ENCODE results near the gene ENAH. TPM values are rescaled to one million over a fixed set of nuclear protein-coding genes. Genes with fewer than 3 reads are reported as not detected.

ENAH gene
- total and polyA plus RNA-seq, 9 of the 15 experiments (the other 6 are each of a cell fraction or from before 2014, with no cell fraction given), result 0.03 to 1.2 (median 0.15) TPM

DNA sequence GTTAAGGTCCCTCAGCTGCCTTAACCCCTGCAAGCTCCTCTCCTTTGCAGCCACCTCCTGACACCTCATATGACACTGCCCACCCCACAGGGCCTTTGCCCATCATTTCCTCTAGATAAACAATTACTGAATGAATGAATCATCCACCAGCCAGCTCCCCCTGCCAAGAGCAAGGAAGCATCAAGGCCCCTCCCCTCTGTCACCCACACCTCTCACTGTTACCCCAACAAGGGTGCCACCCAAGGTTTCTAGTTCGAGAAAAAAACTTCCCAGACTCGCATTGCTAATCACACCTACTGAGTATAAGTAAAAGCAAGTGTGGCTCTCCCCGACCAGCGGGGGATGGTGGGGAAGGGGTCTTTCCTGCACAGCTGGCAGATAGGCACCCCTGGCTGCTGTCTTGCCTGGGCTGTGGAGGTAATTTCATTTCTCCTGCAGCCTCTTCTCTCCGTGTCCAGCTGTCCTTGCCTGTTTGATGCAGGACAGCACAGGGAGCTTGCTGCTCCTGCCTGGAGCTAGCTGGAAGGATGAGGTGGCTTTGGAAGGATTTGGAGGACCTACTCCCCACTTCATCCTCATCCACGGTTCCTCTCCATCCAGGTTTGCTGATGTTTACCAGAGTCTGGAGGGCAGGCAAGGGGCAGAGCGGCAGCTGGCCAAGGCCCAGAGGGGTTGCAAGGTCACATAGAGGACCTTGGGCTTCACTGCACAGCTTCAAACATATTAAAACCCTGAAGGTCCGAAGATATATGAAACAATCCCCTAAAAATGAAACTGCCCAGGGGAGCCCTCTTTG is 192.0 kb downstream of the ENAH start (continued):
- TF ChIP-seq, protein P1, sequence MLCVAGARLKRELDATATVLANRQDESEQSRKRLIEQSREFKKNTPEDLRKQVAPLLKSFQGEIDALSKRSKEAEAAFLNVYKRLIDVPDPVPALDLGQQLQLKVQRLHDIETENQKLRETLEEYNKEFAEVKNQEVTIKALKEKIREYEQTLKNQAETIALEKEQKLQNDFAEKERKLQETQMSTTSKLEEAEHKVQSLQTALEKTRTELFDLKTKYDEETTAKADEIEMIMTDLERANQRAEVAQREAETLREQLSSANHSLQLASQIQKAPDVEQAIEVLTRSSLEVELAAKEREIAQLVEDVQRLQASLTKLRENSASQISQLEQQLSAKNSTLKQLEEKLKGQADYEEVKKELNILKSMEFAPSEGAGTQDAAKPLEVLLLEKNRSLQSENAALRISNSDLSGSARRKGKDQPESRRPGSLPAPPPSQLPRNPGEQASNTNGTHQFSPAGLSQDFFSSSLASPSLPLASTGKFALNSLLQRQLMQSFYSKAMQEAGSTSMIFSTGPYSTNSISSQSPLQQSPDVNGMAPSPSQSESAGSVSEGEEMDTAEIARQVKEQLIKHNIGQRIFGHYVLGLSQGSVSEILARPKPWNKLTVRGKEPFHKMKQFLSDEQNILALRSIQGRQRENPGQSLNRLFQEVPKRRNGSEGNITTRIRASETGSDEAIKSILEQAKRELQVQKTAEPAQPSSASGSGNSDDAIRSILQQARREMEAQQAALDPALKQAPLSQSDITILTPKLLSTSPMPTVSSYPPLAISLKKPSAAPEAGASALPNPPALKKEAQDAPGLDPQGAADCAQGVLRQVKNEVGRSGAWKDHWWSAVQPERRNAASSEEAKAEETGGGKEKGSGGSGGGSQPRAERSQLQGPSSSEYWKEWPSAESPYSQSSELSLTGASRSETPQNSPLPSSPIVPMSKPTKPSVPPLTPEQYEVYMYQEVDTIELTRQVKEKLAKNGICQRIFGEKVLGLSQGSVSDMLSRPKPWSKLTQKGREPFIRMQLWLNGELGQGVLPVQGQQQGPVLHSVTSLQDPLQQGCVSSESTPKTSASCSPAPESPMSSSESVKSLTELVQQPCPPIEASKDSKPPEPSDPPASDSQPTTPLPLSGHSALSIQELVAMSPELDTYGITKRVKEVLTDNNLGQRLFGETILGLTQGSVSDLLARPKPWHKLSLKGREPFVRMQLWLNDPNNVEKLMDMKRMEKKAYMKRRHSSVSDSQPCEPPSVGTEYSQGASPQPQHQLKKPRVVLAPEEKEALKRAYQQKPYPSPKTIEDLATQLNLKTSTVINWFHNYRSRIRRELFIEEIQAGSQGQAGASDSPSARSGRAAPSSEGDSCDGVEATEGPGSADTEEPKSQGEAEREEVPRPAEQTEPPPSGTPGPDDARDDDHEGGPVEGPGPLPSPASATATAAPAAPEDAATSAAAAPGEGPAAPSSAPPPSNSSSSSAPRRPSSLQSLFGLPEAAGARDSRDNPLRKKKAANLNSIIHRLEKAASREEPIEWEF (CRISPR knock-in tag; IDR thresholded peaks at IDR 0.05), result no peak

DNA sequence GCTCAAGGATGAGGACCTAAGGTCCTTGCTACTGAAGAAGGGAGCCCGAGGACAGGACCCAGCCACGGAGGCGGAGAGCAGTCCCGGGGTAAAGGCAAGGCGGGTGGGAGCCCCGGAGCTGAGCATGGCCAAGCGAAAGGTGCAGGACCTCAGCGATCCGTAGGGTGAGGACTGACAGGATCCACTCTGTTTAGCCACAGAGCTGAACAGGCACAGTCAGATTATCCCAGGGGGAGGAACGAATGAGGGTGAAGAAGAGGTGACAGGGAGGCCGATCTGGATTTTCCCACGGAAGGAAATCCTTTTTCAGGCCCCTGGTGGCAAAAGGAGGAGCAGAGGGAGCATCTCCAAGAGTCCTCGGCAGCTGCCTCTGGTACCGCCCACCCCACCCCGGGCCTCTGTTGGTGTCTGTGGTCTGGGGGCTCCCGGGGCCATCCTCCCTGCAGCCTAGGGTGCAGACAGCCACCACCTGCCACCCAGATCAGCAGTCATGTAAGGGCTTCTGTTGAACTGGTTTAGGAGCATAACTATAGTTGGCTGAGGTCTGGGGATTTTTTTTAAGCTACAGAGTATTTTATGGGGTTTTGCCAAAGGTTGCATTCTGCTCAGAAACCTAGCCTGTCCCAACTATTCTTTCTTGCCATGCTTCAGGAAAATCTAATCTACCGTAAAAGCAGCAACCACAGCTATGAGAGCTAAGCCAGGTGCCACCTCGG is 192.7 kb downstream of the ENAH start:
- 29% methylated on average over 18 of the region's 18 CpGs for WGBS (ENCODE audit: insufficient coverage, low coverage, missing lambda C conversion rate)
- Histone ChIP-seq H3K79me2 (ENCODE audit: control insufficient read depth, insufficient read depth, low read length) (no peaks in the 10 kb centered on the region), H4K20me1 (replicated peaks; ENCODE audit: control insufficient read depth, insufficient read depth, low read length) (peaks cover 4% of the 10 kb centered on the region; the same call in 1 of the 2 replicates), H3K9me1 (ENCODE audit: control insufficient read depth, insufficient read depth, low read length) (no peaks in the 10 kb centered on the region), H3K9me3 (replicated peaks; ENCODE audit: control insufficient read depth, insufficient read depth, low read depth, low read length) (no peaks in the 10 kb centered on the region), H3K27ac (ENCODE audit: extremely low read depth, low read depth, low read length) (no peak overlapping the region), H3K9ac (ENCODE audit: insufficient read depth in 1 of 2, low read depth in 2 of 2, low read length in 2 of 2) (peak overlapping the region in 1 of 2 experiments; percentile 72; a peak in 2 of 4 replicates), H3K36me3 (ENCODE audit: control insufficient read depth, insufficient read depth, low read length) (no peaks in the 10 kb centered on the region), H3K27me3 (ENCODE audit: control insufficient read depth in 2 of 2, insufficient read depth in 2 of 2, low read length in 2 of 2) (peaks cover 3 to 7% of the 10 kb centered on the region in 2 experiments; a peak in 3 of 5 replicates), H3K4me1 (replicated peaks in 1 of 2; ENCODE audit: control insufficient read depth in 2 of 2, insufficient read depth in 2 of 2, low read length in 2 of 2) (peaks cover 0 to 25% of the 10 kb centered on the region in 2 experiments; a peak in 3 of 5 replicates), H3K4me3 (no peak overlapping the region), H3K4me2 (ENCODE audit: insufficient read depth, low read length) (no peak overlapping the region), H2AFZ (ENCODE audit: low read depth, low read length) (peak overlapping the region; percentile 10)
- in situ Hi-C loops (cut with MboI) (no loop called here), intact Hi-C loops (cut with micrococcal nuclease) (no loop called here)
- DNase-seq (ENCODE audit: extremely low read depth in 1 of 4, low spot score in 3 of 4), result no peak
- POLR2A ChIA-PET, result interaction anchor here (0.5 to 1.2 kb wide), 6 partner anchors 9 to 323 kb away, joined by 3 read pairs; no protein-coding TSS in a partner anchor
- peak; percentile 24 for ATAC-seq
- no peak for FAIRE-seq
- CTCF ChIA-PET (ENCODE audit: low intra/inter-chr PET ratio), result interaction anchor here (0.6 kb wide), 1 partner anchor 508 kb away, joined by 3 read pairs; no protein-coding TSS in a partner anchor
- TF ChIP-seq PCBP2 (IDR thresholded peaks at IDR 0.05; ENCODE audit: low read depth, low read length, poor library complexity, severe bottlenecking), result no peak
- no peak for TF ChIP-seq ZNF436 (CRISPR knock-in tag; IDR thresholded peaks at IDR 0.05)
- TF ChIP-seq TARDBP (IDR thresholded peaks at IDR 0.05), result no peak
- no peak for TF ChIP-seq ERF (CRISPR knock-in tag; IDR thresholded peaks at IDR 0.05)
- TF ChIP-seq, protein P2, sequence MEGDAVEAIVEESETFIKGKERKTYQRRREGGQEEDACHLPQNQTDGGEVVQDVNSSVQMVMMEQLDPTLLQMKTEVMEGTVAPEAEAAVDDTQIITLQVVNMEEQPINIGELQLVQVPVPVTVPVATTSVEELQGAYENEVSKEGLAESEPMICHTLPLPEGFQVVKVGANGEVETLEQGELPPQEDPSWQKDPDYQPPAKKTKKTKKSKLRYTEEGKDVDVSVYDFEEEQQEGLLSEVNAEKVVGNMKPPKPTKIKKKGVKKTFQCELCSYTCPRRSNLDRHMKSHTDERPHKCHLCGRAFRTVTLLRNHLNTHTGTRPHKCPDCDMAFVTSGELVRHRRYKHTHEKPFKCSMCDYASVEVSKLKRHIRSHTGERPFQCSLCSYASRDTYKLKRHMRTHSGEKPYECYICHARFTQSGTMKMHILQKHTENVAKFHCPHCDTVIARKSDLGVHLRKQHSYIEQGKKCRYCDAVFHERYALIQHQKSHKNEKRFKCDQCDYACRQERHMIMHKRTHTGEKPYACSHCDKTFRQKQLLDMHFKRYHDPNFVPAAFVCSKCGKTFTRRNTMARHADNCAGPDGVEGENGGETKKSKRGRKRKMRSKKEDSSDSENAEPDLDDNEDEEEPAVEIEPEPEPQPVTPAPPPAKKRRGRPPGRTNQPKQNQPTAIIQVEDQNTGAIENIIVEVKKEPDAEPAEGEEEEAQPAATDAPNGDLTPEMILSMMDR (IDR thresholded peaks at IDR 0.05 in 2 of 3, conservative IDR thresholded peaks at IDR 0.05 in 1 of 3; ENCODE audit: insufficient read depth in 2 of 3, low read depth in 1 of 3, low read length in 3 of 3), result peak in 1 of 3 experiments; percentile 7; a peak in 1 of 6 replicates
- no TSS peak for BruUV-seq (replicated peaks)
